Activated CD8-positive, alpha-beta T cell treated with anti-CD3 and anti-CD28 coated beads, Interleukin-2, amount 10 ng/mL, durations not matched to agents 7 days and 5 days (primary cell): ENCODE data around the gene BMPR1B. TPM values are rescaled to one million over a fixed set of nuclear protein-coding genes. Genes with fewer than 3 reads are reported as not detected.
"Not testable (repeated sequence)": the region's sequence is repeated elsewhere in the genome, so short reads cannot be mapped to it uniquely, and the experiment has no call there.

Experiments used
- ATAC-seq: fragments of 150-1000 bp; cut with Tn5 transposase; one replicate; pipeline ENCODE4 v1.10.0; 2021; ENCODE audit warnings: moderate library complexity
- CTCF ChIA-PET: fragments of 350-600 bp; sonication (Branson Sonifier 250); formaldehyde crosslinking; loops from one replicate; lab custom pipeline; 2021; ENCODE audit warnings: antibody characterized with exemption; lab: Charles Lee
- POLR2A ChIA-PET: fragments of 350-600 bp; sonication (Branson Sonifier 250); formaldehyde crosslinking; loops from one replicate; lab custom pipeline; 2021; ENCODE audit warnings: antibody characterized with exemption; lab: Charles Lee
- DNase-seq: peaks from one replicate; pipeline ENCODE4 v3.0.0-alpha.2; 2020
- H3K27ac Mint-ChIP-seq: one replicate; pipeline ENCODE4 v1.8.0; 2021; ENCODE audit warnings: mild to moderate bottlenecking, mixed read lengths
- H3K27me3 Mint-ChIP-seq: one replicate; pipeline ENCODE4 v1.8.0; 2021; ENCODE audit warnings: low read depth, mixed read lengths
- H3K36me3 Mint-ChIP-seq: one replicate; pipeline ENCODE4 v1.8.0; 2021; ENCODE audit warnings: low read depth, mixed read lengths
- H3K4me1 Mint-ChIP-seq: one replicate; pipeline ENCODE4 v1.8.0; 2021; ENCODE audit warnings: low read depth, mixed read lengths
- H3K4me3 Mint-ChIP-seq: one replicate; pipeline ENCODE4 v1.8.0; 2021; ENCODE audit warnings: mild to moderate bottlenecking, mixed read lengths
- H3K9me3 Mint-ChIP-seq: one replicate; pipeline ENCODE4 v1.8.0; 2022; ENCODE audit warnings: mixed read lengths; ENCODE audit not compliant: insufficient read depth
- total RNA-seq, 2 experiments: library from RNA; stranded (reverse); gene quantifications; one replicate each; pipeline ENCODE4 v1.2.3, GENCODE V29; 2021

Gene BMPR1B
- total RNA-seq, 2 experiments from 2014 or later: not detected

DNA sequence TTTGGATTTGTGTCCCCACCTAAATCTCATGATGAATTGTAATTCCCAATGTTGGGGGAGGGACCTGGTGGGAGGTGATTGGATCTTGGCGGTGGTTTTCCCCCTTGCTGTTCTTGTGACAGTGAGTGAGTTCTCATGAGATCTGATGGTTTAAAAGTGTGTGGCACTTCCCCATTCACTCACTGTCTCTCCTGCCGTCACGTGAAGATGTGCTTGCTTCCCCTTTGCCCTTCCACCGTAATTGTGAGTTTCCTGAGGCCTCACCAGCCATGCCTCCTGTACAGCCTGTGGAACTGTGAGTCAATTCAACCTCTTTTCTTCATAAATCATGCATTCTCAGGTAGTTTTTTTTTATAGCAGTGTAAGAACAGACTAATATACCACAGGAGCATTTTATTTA lies 304.0 kb downstream of the BMPR1B start:
- ATAC-seq, POLR2A ChIA-PET, H3K4me1 Mint-ChIP-seq, H3K4me3 Mint-ChIP-seq, H3K9me3 Mint-ChIP-seq, DNase-seq, H3K27me3 Mint-ChIP-seq, CTCF ChIA-PET, H3K36me3 Mint-ChIP-seq, H3K27ac Mint-ChIP-seq: not testable (repeated sequence)

DNA sequence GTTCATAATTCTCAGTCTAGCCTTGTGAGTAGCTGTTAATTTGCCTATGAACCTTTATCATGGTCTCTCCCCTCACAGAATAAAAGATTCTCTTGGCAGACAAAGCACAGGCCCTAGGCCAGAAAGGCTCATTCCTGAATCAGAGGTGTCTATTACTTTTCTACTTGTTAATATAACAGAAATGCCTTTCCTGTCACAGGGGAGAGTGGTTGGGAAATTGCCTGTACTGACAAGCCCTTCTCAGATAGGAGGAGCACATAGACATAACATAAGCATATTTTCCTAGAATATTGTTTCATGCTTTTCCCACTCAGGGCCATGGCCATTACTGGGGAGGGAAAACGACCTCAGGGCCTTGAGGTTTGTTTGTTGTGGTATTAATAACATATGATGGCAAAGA lies 308.3 kb downstream of the BMPR1B start:
- H3K9me3 Mint-ChIP-seq: no peaks in the 10 kb centered on the region
- no peak for DNase-seq
- H3K36me3 Mint-ChIP-seq: no peaks in the 10 kb centered on the region
- POLR2A ChIA-PET: no interaction called here
- no peaks in the 10 kb centered on the region for H3K4me1 Mint-ChIP-seq
- no peaks in the 10 kb centered on the region for H3K27me3 Mint-ChIP-seq
- no peak for ATAC-seq
- CTCF ChIA-PET: no interaction called here
- no peak overlapping the region for H3K4me3 Mint-ChIP-seq
- no peak overlapping the region for H3K27ac Mint-ChIP-seq

DNA sequence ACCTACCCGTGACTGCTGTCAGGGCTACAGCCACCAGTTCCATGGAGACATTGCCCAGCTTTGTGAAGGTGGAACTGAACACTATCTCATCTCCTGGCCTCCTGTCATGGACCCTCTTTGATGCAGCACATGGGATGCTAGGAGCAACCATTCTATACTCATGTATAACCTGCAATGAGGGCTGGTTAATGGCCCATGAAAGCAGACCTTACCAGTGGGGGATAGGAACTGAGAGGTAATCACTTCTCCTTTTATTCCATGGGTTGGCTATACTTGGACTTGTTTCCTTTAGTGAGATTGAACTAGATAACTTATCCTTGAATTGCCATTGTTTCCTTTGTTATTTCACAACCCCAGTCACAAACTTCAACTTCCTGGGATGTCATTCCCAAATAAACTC lies 310.6 kb downstream of the BMPR1B start:
- Mint-ChIP-seq H3K36me3 (no peaks in the 10 kb centered on the region), H3K4me3 (no peak overlapping the region), H3K27me3 (no peaks in the 10 kb centered on the region), H3K9me3 (no peaks in the 10 kb centered on the region), H3K4me1 (no peaks in the 10 kb centered on the region), H3K27ac (no peak overlapping the region)
- ATAC-seq: no peak
- ChIA-PET POLR2A (no interaction called here), CTCF (no interaction called here)
- DNase-seq: no peak

DNA sequence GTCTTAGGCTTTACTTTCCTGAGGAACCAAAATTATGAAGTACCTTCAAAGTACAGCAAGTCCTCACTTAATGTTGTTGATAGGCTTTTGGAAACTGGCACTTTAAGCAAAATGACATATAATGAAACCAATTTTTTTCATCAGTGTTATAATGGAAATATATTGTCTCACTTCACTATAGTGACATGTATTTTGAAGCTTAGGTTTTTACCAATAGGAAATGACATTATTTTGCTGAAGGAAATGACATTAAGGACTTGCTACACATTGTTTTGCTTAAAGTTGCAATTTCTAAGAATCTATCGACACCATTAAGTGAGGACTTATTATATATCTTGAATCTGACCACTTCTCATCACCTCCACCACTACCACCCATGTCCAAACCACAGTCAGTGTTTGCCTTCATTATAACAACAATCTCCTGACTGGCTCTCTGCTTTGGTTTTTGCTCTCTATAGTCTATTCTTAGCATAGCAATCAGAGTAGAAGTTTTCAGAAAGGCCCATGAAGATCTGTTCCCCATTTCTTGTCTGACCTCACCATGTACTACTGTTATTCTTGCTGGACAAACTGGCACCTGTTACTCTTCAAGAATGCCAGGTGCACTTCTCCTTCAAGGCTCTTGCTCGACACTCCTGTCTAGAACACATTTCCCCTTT lies 311.2 kb downstream of the BMPR1B start:
- no peak overlapping the region for H3K4me3 Mint-ChIP-seq
- ATAC-seq: no peak
- ChIA-PET CTCF (no interaction called here), POLR2A (no interaction called here)
- H3K36me3 Mint-ChIP-seq: no peaks in the 10 kb centered on the region
- no peaks in the 10 kb centered on the region for H3K4me1 Mint-ChIP-seq
- no peak for DNase-seq
- H3K9me3 Mint-ChIP-seq: no peaks in the 10 kb centered on the region
- H3K27me3 Mint-ChIP-seq: no peaks in the 10 kb centered on the region
- no peak overlapping the region for H3K27ac Mint-ChIP-seq

DNA sequence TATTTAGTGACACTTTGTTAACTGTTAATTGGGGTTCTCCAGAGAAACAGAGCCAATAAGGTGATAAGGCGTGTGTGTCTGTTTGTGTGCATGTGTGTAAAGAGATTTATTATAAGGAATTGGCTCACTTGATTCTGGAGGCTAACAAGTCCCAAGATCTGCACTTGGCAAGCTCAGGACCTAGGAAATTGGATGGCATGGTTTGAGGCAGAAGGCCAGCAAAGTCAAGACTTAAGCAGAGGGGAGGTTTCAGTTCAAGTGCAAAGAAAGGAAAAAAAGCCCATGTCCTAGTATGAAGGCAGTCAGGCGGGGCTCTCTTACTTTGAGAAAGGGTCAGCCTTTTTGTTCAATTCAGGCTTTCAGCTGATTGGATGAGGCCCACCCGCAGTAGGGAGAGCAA lies 314.1 kb downstream of the BMPR1B start:
- H3K27me3 Mint-ChIP-seq: no peaks in the 10 kb centered on the region
- no peaks in the 10 kb centered on the region for H3K36me3 Mint-ChIP-seq
- no peaks in the 10 kb centered on the region for H3K9me3 Mint-ChIP-seq
- H3K27ac Mint-ChIP-seq: no peak overlapping the region
- DNase-seq (no peak), ATAC-seq (no peak)
- no peaks in the 10 kb centered on the region for H3K4me1 Mint-ChIP-seq
- ChIA-PET CTCF (no interaction called here), POLR2A (no interaction called here)
- no peak overlapping the region for H3K4me3 Mint-ChIP-seq

DNA sequence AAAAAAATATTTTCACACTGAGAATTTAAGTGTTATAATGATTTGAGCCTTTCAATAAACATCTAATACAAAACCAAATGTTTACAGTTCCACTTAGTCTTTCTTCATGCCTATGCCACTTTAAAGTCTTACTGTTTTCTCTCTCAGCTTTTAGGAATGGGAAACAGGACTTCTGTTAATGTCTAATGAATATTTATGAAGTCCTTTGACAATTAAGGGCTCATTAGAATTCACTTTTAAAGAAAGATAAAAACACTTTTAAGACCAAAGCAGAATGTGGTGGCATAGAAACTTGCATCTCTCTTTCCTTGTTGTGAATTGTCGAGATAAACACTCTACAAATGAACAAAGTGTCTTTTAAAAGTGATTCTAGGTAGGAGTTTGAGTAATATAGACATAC lies 315.9 kb downstream of the BMPR1B start:
- Mint-ChIP-seq H3K27ac (no peak overlapping the region), H3K4me1 (no peaks in the 10 kb centered on the region), H3K27me3 (no peaks in the 10 kb centered on the region), H3K9me3 (no peaks in the 10 kb centered on the region), H3K36me3 (no peaks in the 10 kb centered on the region), H3K4me3 (no peak overlapping the region)
- POLR2A ChIA-PET: no interaction called here
- CTCF ChIA-PET: no interaction called here
- ATAC-seq (no peak), DNase-seq (no peak)

DNA sequence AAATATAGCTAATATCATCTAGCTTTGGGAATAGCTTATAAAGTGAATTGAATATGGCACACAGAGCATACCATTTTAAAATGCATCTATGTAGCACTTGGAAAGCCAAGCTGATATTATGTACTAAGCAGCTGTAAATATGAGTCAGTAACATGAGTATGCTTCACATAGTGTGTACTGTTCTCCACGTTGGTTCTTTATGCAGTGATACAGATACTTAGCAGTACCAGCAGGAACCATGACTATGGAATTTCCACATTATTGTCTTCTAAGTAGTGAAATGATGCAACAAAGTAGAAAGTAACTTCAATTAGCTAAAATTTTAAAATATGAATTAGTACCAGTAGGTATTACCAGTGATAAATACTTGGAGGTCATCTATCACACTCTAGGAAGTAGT lies 320.1 kb downstream of the BMPR1B start:
- CTCF ChIA-PET: interaction anchor here (0.7 kb wide), 1 partner anchor 32 kb away, joined by 3 read pairs; no protein-coding TSS in a partner anchor
- H3K36me3 Mint-ChIP-seq: no peaks in the 10 kb centered on the region
- H3K4me1 Mint-ChIP-seq: no peaks in the 10 kb centered on the region
- H3K27me3 Mint-ChIP-seq: no peaks in the 10 kb centered on the region
- ATAC-seq (no peak), DNase-seq (no peak)
- no peaks in the 10 kb centered on the region for H3K9me3 Mint-ChIP-seq
- no peak overlapping the region for H3K27ac Mint-ChIP-seq
- POLR2A ChIA-PET: no interaction called here
- H3K4me3 Mint-ChIP-seq: no peak overlapping the region

DNA sequence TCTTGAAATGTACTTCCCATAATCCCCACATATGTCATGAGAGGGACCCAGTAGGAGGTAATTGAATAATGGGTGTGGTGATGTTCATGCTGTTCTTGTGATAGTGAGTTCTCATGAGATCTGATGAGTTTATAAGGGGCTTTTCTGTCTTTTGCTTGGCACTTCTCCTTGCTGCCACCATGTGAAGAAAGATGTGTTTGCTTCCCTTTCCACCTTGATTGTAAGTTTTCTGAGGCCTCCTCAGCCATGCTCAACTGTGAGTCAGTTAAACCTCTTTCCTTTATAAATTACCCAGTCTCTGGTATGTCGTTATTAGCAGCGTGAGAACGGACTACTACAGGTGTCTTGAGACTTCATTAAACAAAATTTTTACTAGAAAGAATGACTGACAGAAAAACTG lies 323.2 kb downstream of the BMPR1B start:
- ATAC-seq (no peak), DNase-seq (no peak)
- H3K36me3 Mint-ChIP-seq: no peaks in the 10 kb centered on the region
- H3K4me1 Mint-ChIP-seq: peaks cover 9% of the 10 kb centered on the region
- CTCF ChIA-PET: no interaction called here
- H3K4me3 Mint-ChIP-seq: no peak overlapping the region
- no peak overlapping the region for H3K27ac Mint-ChIP-seq
- no peaks in the 10 kb centered on the region for H3K9me3 Mint-ChIP-seq
- POLR2A ChIA-PET: no interaction called here
- peaks cover 4% of the 10 kb centered on the region for H3K27me3 Mint-ChIP-seq

DNA sequence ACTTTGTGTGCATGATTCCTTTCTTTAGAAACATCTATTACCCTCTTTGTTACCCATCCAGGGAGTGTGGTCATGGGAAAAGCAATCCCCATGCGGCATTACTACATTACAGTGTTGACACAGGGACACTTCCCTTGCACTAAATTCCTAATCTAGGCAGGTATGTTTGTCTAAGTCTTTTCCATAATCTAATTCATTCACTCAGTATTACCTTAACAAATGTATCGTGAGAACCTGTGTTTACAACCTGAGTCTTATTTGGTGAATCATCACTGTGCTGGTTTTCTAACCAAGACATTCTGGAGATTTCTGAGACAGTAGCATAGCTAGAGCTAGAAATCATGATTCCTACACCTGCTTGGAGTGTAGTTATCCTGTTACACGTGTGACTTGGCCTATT lies 326.8 kb downstream of the BMPR1B start:
- Mint-ChIP-seq H3K4me1 (peaks cover 9% of the 10 kb centered on the region), H3K9me3 (no peaks in the 10 kb centered on the region), H3K4me3 (no peak overlapping the region), H3K36me3 (no peaks in the 10 kb centered on the region), H3K27me3 (peaks cover 6% of the 10 kb centered on the region), H3K27ac (no peak overlapping the region)
- ChIA-PET POLR2A (no interaction called here), CTCF (no interaction called here)
- DNase-seq: no peak
- no peak for ATAC-seq

DNA sequence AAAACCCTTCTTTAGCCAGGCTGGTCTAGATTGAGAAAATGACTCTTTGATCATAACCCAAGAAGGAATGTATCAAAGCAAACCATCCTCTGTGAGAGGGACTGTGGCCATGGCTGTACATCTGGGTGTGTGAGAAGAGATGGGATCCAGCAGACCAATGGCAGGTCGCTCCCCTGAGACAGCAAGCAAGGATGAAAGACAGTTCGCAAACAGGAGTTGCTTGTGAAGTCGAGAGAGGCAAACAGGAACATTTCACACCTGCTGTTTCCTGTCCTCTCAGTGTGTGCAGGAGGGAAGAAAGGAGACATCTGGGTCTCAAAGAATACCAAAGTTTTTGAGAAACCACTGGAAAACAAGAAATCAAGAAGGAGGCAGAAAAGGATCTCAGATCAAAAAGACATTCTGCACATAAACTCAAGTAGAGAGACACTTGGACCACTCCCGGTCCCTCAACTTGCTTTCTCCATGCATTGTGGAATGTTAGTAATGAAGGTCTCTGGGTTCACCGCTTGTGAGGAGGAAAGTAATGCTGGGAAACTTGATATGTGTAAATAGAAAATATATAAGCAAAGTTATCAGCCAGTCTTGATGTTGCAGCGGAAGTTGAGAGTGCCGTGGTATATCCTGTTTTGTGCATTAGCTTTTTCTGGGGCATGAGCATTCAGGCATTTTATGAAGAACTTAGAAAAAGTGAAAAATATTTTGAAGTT lies 327.5 kb downstream of the BMPR1B start:
- ATAC-seq (no peak), DNase-seq (no peak)
- peaks cover 9% of the 10 kb centered on the region for H3K4me1 Mint-ChIP-seq
- no peak overlapping the region for H3K4me3 Mint-ChIP-seq
- H3K27me3 Mint-ChIP-seq: peaks cover 6% of the 10 kb centered on the region
- H3K27ac Mint-ChIP-seq: no peak overlapping the region
- ChIA-PET CTCF (no interaction called here), POLR2A (no interaction called here)
- H3K36me3 Mint-ChIP-seq: no peaks in the 10 kb centered on the region
- no peaks in the 10 kb centered on the region for H3K9me3 Mint-ChIP-seq

DNA sequence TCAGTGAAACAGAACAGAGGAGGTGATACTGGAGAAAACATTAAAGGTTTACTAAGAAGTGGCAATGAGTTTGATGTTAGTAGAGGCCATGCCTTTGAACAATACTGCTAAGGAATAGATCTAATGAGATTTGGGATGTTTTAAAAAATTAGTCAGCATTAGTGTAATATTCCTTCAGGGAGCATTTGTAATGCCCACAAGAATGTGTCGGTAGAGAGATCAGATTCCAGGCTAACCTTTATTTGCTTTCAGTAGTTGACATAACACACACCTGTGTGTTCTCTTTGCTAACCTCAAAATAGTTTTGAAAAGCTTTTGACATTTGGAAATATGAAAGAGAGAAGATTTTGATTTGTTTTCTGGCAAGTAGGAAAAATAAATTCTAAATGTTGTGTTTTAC lies 328.8 kb downstream of the BMPR1B start:
- Mint-ChIP-seq H3K4me1 (peaks cover 9% of the 10 kb centered on the region), H3K27me3 (peaks cover 6% of the 10 kb centered on the region), H3K27ac (no peak overlapping the region), H3K9me3 (no peaks in the 10 kb centered on the region), H3K4me3 (no peak overlapping the region), H3K36me3 (no peaks in the 10 kb centered on the region)
- ChIA-PET CTCF (no interaction called here), POLR2A (no interaction called here)
- DNase-seq (no peak), ATAC-seq (no peak)

DNA sequence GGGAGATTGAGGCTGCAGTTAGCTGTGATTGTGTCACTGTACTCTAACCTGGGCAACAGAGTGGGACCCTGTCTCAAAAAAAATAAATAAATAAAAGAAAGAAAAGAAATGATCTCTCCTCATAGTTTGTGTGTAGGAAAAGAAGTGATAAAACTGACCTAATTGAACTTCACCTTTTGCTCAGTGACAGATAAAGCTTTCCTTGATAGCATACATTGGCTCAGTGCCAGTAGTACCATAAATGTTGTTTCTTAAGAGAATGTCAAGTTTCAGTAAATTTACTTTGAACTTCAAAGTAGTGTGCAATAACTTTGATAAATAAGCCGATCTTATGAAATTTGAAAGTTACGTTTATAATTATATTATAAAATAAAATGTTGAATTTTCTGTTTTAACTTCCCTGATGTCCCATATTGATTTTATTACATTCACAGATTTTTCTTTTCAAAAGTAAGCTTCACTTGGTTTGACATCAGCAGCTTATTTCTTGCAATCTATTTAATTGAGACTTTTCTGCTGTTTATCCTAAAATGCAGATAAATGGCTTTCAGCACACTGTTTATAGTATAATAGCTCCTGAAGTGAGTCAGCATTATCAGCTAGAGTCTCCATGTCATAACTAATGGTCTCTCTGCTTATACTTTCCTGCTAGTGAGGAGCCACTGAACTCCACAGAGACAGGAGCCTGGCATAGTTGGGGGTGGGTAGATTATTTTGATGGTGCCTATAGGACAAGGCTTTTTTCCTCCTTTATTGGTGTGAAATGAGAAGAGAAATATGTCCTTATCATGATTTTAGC lies 330.1 kb downstream of the BMPR1B start:
- Mint-ChIP-seq H3K27ac (no peak overlapping the region), H3K27me3 (peaks cover 9% of the 10 kb centered on the region), H3K9me3 (no peaks in the 10 kb centered on the region), H3K36me3 (no peaks in the 10 kb centered on the region), H3K4me1 (peaks cover 9% of the 10 kb centered on the region), H3K4me3 (no peak overlapping the region)
- ChIA-PET CTCF (interaction anchor here (1.0 kb wide), 1 partner anchor 37 kb away, joined by 3 read pairs; no protein-coding TSS in a partner anchor), POLR2A (no interaction called here)
- no peak for DNase-seq
- no peak for ATAC-seq
